Measurements from ENCODE around the gene TSNAX. TPM values are rescaled to one million over a fixed set of nuclear protein-coding genes. Genes with fewer than 3 reads are reported as not detected.

The TSNAX gene
- total and polyA plus RNA-seq, 7 donors, result 17.7 to 37.5 (median 29.3) TPM

- Histone ChIP-seq H3K4me3 (no peak overlapping the region), H3K36me3 (no peaks in the 10 kb centered on the region), H3K27ac (no peak overlapping the region), H3K27me3 (no peaks in the 10 kb centered on the region), H3K4me1 (peaks cover 0 to 13% (median 9%) of the 10 kb centered on the region in 4 donors), H3K9me3 (no peaks in the 10 kb centered on the region)
- WGBS, 2 donors, result 35 to 76% methylated on average over 4 of the region's 4 CpGs
- intact Hi-C loops (cut with DNase I), result loop anchor here (5.0 kb wide), 2 partner anchors 172 to 352 kb away; partner anchors contain the start of genes EGLN1 and GNPAT
- TF ChIP-seq POLR2AphosphoS5 (IDR thresholded peaks at IDR 0.05) (no peak), POLR2A (IDR thresholded peaks at IDR 0.05) (no peak), CTCF (IDR thresholded peaks at IDR 0.05) (no peak), EP300 (IDR thresholded peaks at IDR 0.05) (no peak)
- no peak for DNase-seq
These were observed 66.3 kb downstream of the TSNAX start for GRCh38 chr1:231594749-231595148.

GRCh38 chr1:231596337-231596791 is 67.9 kb downstream of the TSNAX start:
- H3K4me1 ChIP-seq, result peaks cover 0 to 18% (median 17%) of the 10 kb centered on the region in 4 donors
- intact Hi-C loops (cut with DNase I), result no loop called here

GRCh38 chr1:231597971-231598370 is 69.5 kb downstream of the TSNAX start:
- TF ChIP-seq POLR2A (IDR thresholded peaks at IDR 0.05) (no peak), CTCF (IDR thresholded peaks at IDR 0.05) (no peak), POLR2AphosphoS5 (IDR thresholded peaks at IDR 0.05) (no peak), EP300 (IDR thresholded peaks at IDR 0.05) (no peak)
- Histone ChIP-seq H3K36me3 (no peaks in the 10 kb centered on the region), H3K27me3 (no peaks in the 10 kb centered on the region), H3K27ac (no peak overlapping the region), H3K9me3 (no peaks in the 10 kb centered on the region), H3K4me1 (peaks cover 0 to 34% (median 31%) of the 10 kb centered on the region in 4 donors), H3K4me3 (no peak overlapping the region)
- 95 to 98% methylated on average over 1 of the region's 1 CpG for WGBS, 2 donors
- intact Hi-C loops (cut with DNase I), result no loop called here
- no peak for DNase-seq

More at GRCh38 chr1:231596337-231596791, 67.9 kb downstream of the TSNAX start:
- Histone ChIP-seq H3K27ac (no peak overlapping the region), H3K36me3 (no peaks in the 10 kb centered on the region), H3K27me3 (no peaks in the 10 kb centered on the region), H3K4me3 (no peak overlapping the region), H3K9me3 (no peaks in the 10 kb centered on the region)
- 55 to 61% methylated on average over 5 of the region's 5 CpGs for WGBS, 2 donors
- no peak for DNase-seq
- TF ChIP-seq POLR2A (IDR thresholded peaks at IDR 0.05) (no peak), CTCF (IDR thresholded peaks at IDR 0.05) (no peak), EP300 (IDR thresholded peaks at IDR 0.05) (no peak), POLR2AphosphoS5 (IDR thresholded peaks at IDR 0.05) (no peak)

- intact Hi-C loops (cut with DNase I), result loop anchor here (5.0 kb wide), 2 partner anchors 73 to 263 kb away; partner anchors contain the start of genes EXOC8, SPRTN and TSNAX
- 60 to 76% methylated on average over 7 of the region's 7 CpGs for WGBS, 2 donors
- Histone ChIP-seq H3K4me3 (no peak overlapping the region), H3K4me1 (peaks cover 0 to 35% (median 33%) of the 10 kb centered on the region in 4 donors), H3K27ac (peak overlapping the region; percentile 27 to 65 (median 50)), H3K27me3 (no peaks in the 10 kb centered on the region), H3K9me3 (no peaks in the 10 kb centered on the region), H3K36me3 (no peaks in the 10 kb centered on the region)
- no peak for DNase-seq
- no peak for TF ChIP-seq CTCF (IDR thresholded peaks at IDR 0.05)
- peak in 1 of 4 donors; percentile 34 for TF ChIP-seq EP300 (IDR thresholded peaks at IDR 0.05)
- TF ChIP-seq POLR2AphosphoS5 (IDR thresholded peaks at IDR 0.05), result peak in 1 of 4 donors; percentile 76
These were observed 72.0 kb downstream of the TSNAX start for GRCh38 chr1:231600458-231600976.

Measured in sigmoid colon (tissue), 7 donors.